NCI-H748 (cell line): ENCODE results near the gene AK4.

Source experiments
- DNase-seq: peaks from one replicate; lab custom pipeline; 2025; ENCODE audit not compliant: unreplicated experiment; lab: John Stamatoyannopoulos, UW

The AK4 gene

GRCh38 chr1:65269612-65270011, 121.6 kb downstream of the AK4 start:
- DNase-seq: no peak

GRCh38 chr1:65276197-65276939, 128.4 kb downstream of the AK4 start:
- DNase-seq: no peak

DNA sequence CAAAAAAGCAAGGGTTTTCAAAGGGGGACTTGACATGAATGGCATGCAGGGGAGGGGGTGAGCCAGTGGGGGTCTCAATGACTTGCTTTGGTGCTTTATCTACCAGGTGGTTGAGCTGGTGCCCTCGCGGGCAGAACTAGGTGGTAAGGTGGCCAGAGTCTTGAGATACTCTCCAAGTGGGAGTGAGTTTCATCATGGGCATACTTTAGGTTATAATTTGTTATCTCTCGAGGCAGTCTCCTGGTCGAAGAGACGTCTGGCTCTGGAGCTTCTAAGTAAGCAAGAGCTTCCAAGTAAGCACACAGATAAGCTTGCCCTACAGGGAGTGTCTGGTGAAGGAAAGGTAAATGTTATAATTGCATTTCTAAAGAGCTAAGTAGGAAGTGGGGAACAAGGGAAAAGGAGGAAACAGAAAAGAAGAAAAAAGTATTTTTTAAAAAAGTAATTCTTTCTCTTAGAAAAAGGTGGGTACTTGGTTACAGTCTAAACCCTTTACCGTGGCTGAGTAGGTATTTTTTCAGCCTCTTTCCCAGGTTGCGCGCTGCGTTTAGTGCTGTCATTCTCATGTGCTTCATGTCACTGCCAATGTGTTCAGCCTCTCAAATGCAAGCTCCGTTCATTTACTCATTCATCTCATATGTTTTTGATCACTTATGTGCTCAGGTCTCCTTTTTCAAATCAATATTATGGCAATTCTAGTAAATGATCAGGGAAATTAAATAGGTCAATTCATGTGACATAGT, 129.8 kb downstream of the AK4 start:
- DNase-seq: no peak

GRCh38 chr1:65278376-65279069, 130.5 kb downstream of the AK4 start:
- DNase-seq: no peak

DNA sequence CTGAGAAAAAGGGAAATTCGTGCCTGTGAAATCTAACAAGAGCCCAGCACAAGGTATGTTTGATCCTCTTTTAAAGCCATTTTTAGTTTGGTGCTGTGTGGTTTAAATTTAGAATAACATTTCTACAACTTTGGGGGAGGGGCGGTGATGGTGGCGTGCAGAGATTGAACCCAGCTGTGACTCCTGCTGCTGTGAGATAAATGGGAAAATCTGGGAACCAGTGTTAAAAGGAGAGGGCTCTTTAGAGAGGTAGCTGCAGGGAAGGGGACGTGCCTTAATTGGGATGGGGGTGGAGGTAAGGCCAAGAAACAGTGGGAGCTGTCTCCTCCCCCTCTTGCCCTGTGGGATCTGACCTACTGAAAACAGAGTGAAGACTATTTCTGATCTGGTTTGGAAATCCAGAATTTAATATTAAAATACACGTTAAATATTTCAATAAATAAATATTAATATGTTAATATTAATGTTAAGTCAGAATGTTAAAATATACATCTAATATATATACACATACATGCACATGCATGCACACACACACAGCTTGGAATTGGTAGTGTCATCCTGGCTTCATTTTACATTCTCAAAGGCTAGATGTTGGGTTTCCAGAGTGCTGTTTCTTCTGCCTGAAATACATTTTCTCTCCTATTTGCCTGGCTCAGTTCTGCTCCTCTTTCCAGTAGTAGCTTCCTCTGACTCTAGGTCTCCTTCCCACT, 131.2 kb downstream of the AK4 start:
- no peak for DNase-seq
